ENCODE data around the gene BEND7. TPM values are rescaled to one million over a fixed set of nuclear protein-coding genes. Genes with fewer than 3 reads are reported as not detected.

The BEND7 gene
- total and polyA plus RNA-seq, 2 of the 13 experiments (the other 11 are each of a cell fraction or from before 2014, with no cell fraction given): 14.1 to 17.1 TPM

DNA sequence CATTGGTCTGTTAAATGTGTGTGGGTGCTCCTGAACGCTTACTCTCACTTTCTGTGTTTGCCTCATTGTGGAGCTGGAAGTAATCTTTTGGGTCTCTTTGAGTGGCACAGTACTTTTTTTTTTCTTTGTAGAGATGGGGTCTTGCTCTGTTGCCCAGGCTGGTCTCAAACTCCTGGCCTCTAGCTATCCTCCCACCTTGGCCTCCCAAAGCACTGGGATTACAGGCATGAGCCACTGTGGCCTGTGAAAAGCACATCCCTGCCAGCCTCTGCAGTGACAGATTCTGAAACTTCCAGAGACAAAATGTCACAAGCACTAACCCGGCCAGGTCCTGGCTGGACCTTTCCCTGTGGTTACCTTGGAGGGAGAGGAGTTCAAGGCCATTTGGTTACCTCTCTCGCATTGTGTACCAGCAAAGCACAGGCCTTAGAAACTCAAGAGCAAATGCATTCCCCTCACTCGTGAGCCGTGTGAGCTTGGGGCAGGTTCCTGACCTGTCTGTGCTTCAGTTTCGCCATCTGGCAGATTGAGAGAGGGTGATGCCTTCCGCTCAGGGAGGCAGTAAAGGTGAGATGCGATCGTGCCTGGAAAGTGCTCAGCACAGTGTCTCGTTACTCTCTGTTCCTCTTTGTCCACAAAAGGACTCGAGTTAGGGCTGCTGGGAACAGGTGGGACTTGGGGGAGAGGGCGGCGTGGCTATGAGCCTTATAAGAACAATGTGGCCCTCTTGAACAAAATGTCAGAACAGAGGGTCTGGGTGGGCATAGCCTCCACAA lies 108.1 kb downstream of the BEND7 start (continued):
- no peak for TF ChIP-seq ZNF552 (CRISPR knock-in tag; IDR thresholded peaks at IDR 0.05; ENCODE audit: borderline replicate concordance)
- TF ChIP-seq ARHGAP35 (CRISPR knock-in tag; IDR thresholded peaks at IDR 0.05; ENCODE audit: borderline replicate concordance): no peak
- TF ChIP-seq, protein P1, sequence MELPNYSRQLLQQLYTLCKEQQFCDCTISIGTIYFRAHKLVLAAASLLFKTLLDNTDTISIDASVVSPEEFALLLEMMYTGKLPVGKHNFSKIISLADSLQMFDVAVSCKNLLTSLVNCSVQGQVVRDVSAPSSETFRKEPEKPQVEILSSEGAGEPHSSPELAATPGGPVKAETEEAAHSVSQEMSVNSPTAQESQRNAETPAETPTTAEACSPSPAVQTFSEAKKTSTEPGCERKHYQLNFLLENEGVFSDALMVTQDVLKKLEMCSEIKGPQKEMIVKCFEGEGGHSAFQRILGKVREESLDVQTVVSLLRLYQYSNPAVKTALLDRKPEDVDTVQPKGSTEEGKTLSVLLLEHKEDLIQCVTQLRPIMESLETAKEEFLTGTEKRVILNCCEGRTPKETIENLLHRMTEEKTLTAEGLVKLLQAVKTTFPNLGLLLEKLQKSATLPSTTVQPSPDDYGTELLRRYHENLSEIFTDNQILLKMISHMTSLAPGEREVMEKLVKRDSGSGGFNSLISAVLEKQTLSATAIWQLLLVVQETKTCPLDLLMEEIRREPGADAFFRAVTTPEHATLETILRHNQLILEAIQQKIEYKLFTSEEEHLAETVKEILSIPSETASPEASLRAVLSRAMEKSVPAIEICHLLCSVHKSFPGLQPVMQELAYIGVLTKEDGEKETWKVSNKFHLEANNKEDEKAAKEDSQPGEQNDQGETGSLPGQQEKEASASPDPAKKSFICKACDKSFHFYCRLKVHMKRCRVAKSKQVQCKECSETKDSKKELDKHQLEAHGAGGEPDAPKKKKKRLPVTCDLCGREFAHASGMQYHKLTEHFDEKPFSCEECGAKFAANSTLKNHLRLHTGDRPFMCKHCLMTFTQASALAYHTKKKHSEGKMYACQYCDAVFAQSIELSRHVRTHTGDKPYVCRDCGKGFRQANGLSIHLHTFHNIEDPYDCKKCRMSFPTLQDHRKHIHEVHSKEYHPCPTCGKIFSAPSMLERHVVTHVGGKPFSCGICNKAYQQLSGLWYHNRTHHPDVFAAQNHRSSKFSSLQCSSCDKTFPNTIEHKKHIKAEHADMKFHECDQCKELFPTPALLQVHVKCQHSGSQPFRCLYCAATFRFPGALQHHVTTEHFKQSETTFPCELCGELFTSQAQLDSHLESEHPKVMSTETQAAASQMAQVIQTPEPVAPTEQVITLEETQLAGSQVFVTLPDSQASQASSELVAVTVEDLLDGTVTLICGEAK (IDR thresholded peaks at IDR 0.05): no peak
- TF ChIP-seq, protein P1 (CRISPR knock-in tag; IDR thresholded peaks at IDR 0.05): no peak
- TF ChIP-seq, protein P2, sequence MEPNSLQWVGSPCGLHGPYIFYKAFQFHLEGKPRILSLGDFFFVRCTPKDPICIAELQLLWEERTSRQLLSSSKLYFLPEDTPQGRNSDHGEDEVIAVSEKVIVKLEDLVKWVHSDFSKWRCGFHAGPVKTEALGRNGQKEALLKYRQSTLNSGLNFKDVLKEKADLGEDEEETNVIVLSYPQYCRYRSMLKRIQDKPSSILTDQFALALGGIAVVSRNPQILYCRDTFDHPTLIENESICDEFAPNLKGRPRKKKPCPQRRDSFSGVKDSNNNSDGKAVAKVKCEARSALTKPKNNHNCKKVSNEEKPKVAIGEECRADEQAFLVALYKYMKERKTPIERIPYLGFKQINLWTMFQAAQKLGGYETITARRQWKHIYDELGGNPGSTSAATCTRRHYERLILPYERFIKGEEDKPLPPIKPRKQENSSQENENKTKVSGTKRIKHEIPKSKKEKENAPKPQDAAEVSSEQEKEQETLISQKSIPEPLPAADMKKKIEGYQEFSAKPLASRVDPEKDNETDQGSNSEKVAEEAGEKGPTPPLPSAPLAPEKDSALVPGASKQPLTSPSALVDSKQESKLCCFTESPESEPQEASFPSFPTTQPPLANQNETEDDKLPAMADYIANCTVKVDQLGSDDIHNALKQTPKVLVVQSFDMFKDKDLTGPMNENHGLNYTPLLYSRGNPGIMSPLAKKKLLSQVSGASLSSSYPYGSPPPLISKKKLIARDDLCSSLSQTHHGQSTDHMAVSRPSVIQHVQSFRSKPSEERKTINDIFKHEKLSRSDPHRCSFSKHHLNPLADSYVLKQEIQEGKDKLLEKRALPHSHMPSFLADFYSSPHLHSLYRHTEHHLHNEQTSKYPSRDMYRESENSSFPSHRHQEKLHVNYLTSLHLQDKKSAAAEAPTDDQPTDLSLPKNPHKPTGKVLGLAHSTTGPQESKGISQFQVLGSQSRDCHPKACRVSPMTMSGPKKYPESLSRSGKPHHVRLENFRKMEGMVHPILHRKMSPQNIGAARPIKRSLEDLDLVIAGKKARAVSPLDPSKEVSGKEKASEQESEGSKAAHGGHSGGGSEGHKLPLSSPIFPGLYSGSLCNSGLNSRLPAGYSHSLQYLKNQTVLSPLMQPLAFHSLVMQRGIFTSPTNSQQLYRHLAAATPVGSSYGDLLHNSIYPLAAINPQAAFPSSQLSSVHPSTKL (CRISPR knock-in tag; IDR thresholded peaks at IDR 0.05): peak; percentile 31; the same call in 1 of the 2 replicates
- TF ChIP-seq, protein P3, sequence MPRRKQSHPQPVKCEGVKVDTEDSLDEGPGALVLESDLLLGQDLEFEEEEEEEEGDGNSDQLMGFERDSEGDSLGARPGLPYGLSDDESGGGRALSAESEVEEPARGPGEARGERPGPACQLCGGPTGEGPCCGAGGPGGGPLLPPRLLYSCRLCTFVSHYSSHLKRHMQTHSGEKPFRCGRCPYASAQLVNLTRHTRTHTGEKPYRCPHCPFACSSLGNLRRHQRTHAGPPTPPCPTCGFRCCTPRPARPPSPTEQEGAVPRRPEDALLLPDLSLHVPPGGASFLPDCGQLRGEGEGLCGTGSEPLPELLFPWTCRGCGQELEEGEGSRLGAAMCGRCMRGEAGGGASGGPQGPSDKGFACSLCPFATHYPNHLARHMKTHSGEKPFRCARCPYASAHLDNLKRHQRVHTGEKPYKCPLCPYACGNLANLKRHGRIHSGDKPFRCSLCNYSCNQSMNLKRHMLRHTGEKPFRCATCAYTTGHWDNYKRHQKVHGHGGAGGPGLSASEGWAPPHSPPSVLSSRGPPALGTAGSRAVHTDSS (CRISPR knock-in tag; conservative IDR thresholded peaks at IDR 0.05): no peak
- TF ChIP-seq, protein P4, sequence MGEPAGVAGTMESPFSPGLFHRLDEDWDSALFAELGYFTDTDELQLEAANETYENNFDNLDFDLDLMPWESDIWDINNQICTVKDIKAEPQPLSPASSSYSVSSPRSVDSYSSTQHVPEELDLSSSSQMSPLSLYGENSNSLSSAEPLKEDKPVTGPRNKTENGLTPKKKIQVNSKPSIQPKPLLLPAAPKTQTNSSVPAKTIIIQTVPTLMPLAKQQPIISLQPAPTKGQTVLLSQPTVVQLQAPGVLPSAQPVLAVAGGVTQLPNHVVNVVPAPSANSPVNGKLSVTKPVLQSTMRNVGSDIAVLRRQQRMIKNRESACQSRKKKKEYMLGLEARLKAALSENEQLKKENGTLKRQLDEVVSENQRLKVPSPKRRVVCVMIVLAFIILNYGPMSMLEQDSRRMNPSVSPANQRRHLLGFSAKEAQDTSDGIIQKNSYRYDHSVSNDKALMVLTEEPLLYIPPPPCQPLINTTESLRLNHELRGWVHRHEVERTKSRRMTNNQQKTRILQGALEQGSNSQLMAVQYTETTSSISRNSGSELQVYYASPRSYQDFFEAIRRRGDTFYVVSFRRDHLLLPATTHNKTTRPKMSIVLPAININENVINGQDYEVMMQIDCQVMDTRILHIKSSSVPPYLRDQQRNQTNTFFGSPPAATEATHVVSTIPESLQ (CRISPR knock-in tag; conservative IDR thresholded peaks at IDR 0.05): no peak
- no peak for TF ChIP-seq GABPB1 (CRISPR knock-in tag; IDR thresholded peaks at IDR 0.05)
- no peak for TF ChIP-seq CBX5 (CRISPR knock-in tag; IDR thresholded peaks at IDR 0.05; ENCODE audit: borderline replicate concordance)
- TF ChIP-seq ZNF331 (CRISPR knock-in tag; IDR thresholded peaks at IDR 0.05): peak; percentile 56
- TF ChIP-seq ZMYM3 (CRISPR knock-in tag; IDR thresholded peaks at IDR 0.05): peak; percentile 65

Measured in HepG2 (cell line).